HepG2 (cell line): ENCODE measurements around the gene ADRA2B. TPM values are rescaled to one million over a fixed set of nuclear protein-coding genes. Genes with fewer than 3 reads are reported as not detected.

ENCODE experiments used
- CBFB ChIP-seq: sonication (generic); formaldehyde crosslinking; IDR thresholded peaks from 2 replicates; pipeline ENCODE4 v1.4.0; 2020; ENCODE audit warnings: missing genetic modification reagents
- CBX5 ChIP-seq: sonication (generic); formaldehyde crosslinking; IDR thresholded peaks from 2 replicates; pipeline ENCODE4 v1.4.0; 2020; ENCODE audit warnings: missing genetic modification reagents, borderline replicate concordance
- FOXK1 ChIP-seq: sonication (generic); formaldehyde crosslinking; IDR thresholded peaks from 2 replicates; pipeline ENCODE4 v1.4.0; 2020; ENCODE audit warnings: low read depth, missing genetic modification reagents, borderline replicate concordance
- GFI1 ChIP-seq: sonication (generic); formaldehyde crosslinking; IDR thresholded peaks from 2 replicates; pipeline ENCODE4 v1.5.0; 2020; ENCODE audit warnings: missing genetic modification reagents, mild to moderate bottlenecking, borderline replicate concordance
- SP5 ChIP-seq: IDR thresholded peaks from 2 replicates; pipeline ENCODE4 v1.6.1; 2016; ENCODE audit warnings: low read depth, borderline replicate concordance
- TARDBP ChIP-seq: sonication (generic); formaldehyde crosslinking; IDR thresholded peaks from 2 replicates; pipeline ENCODE4 v1.8.0; 2022; ENCODE audit warnings: mild to moderate bottlenecking, missing genetic modification reagents
- ZFX ChIP-seq: sonication (generic); formaldehyde crosslinking; IDR thresholded peaks from 2 replicates; pipeline ENCODE4 v1.4.0; 2020; ENCODE audit warnings: mild to moderate bottlenecking, low read depth, missing genetic modification reagents, moderate library complexity
- ZNF501 ChIP-seq: sonication (generic); formaldehyde crosslinking; IDR thresholded peaks from 2 replicates; pipeline ENCODE4 v1.5.1; 2020; ENCODE audit warnings: mild to moderate bottlenecking, moderate library complexity, missing genetic modification reagents
- ZNF564 ChIP-seq: sonication (generic); formaldehyde crosslinking; IDR thresholded peaks from 2 replicates; pipeline ENCODE4 v1.8.1; 2023; ENCODE audit warnings: mild to moderate bottlenecking, missing genetic modification reagents
- polyA plus RNA-seq, 8 experiments: library from polyadenylated mRNA; depleted of rRNA in 3 of 8; stranded (reverse) in 7 of 8; unstranded in 1 of 8; fragments of >200 nt; fragmentation: Illumina TruSeq in 4 of 8; extraction: Trizol in 4 of 8; gene quantifications; 2 replicates each; pipeline versions ENCODE4 v1.2.1 to v1.2.3, GENCODE V29; 2011 to 2016; ENCODE audit warnings: low read depth in 4 of 8, missing spikeins in 1 of 8, mixed read lengths in 1 of 8; ENCODE audit not compliant: insufficient read depth in 1 of 8
- total RNA-seq, 5 experiments: library from RNA; depleted of rRNA; stranded (reverse); fragments of >200 nt; fragmentation: Illumina TruSeq; extraction: Trizol; gene quantifications; 2 replicates each; pipeline ENCODE4 v1.2.3, GENCODE V29; 2016; ENCODE audit warnings: low read depth in 1 of 5
- TF ChIP-seq, protein P1 (sequence below): sonication (generic); formaldehyde crosslinking; IDR thresholded peaks from 2 replicates; pipeline ENCODE4 v1.4.0; 2020; ENCODE audit warnings: missing genetic modification reagents
- TF ChIP-seq, protein P2 (sequence below): sonication (generic); formaldehyde crosslinking; conservative IDR thresholded peaks from 2 replicates; pipeline ENCODE4 v1.4.0; 2020; ENCODE audit warnings: mild to moderate bottlenecking, missing genetic modification reagents, moderate library complexity
- TF ChIP-seq, protein P3 (sequence below): IDR thresholded peaks from 2 replicates; pipeline ENCODE4 v1.6.1; 2016; ENCODE audit warnings: mild to moderate bottlenecking
- TF ChIP-seq, protein P4 (sequence below): sonication (generic); formaldehyde crosslinking; IDR thresholded peaks from 2 replicates; pipeline ENCODE4 v1.5.1; 2020; ENCODE audit warnings: mild to moderate bottlenecking, missing genetic modification reagents, moderate library complexity
- TF ChIP-seq, protein P5 (sequence below): sonication (generic); formaldehyde crosslinking; IDR thresholded peaks from 2 replicates; pipeline ENCODE4 v1.8.1; 2023; ENCODE audit warnings: mild to moderate bottlenecking, moderate library complexity, missing genetic modification reagents
- TF ChIP-seq, protein P6 (sequence below): IDR thresholded peaks from 2 replicates; pipeline ENCODE4 v1.6.1; 2012; ENCODE audit warnings: inconsistent platforms
- TF ChIP-seq, protein P7 (sequence below): sonication (generic); formaldehyde crosslinking; IDR thresholded peaks from 2 replicates; pipeline ENCODE4 v1.8.0; 2022; ENCODE audit warnings: mild to moderate bottlenecking, missing genetic modification reagents

ADRA2B gene
- total and polyA plus RNA-seq, 2 of the 13 experiments (the other 11 are each of a cell fraction or from before 2014, with no cell fraction given): not detected

DNA sequence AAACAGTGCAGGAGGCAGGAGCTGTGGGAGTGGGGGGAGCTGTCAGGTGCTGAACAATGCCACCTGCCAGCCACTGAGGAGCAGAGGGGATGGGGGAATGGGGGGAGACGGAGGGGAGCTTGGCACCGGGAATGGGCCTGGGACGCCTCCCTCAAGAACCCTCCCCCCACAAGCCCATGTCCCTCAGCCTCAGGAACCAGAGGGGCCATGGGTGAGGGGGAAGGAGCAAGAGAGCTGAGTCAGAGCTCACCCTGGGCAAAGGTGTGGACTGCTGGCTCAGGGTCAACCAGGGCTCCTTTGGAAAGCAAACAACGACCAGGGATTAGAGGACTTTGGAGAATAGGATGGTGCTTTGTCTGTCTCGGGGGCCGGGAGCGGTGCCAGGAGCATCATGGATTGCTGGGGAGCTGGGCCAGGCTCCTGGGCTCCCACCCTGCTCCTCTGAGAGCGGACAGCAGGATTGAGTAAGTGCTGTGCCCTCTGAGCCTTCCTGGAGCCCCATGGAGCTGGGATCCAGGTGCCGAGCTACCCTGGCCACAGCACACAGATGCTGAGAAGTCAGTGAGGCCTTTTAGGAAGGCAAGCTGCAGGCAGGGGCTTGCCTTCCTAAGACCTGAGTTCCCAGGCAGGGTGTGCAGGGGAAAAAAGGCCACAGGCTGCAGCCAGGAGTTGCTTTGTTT, 48.3 kb downstream of the ADRA2B start (continued):
- TF ChIP-seq, protein P1, sequence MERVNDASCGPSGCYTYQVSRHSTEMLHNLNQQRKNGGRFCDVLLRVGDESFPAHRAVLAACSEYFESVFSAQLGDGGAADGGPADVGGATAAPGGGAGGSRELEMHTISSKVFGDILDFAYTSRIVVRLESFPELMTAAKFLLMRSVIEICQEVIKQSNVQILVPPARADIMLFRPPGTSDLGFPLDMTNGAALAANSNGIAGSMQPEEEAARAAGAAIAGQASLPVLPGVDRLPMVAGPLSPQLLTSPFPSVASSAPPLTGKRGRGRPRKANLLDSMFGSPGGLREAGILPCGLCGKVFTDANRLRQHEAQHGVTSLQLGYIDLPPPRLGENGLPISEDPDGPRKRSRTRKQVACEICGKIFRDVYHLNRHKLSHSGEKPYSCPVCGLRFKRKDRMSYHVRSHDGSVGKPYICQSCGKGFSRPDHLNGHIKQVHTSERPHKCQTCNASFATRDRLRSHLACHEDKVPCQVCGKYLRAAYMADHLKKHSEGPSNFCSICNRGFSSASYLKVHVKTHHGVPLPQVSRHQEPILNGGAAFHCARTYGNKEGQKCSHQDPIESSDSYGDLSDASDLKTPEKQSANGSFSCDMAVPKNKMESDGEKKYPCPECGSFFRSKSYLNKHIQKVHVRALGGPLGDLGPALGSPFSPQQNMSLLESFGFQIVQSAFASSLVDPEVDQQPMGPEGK (CRISPR knock-in tag): peak; percentile 96
- TF ChIP-seq, protein P2, sequence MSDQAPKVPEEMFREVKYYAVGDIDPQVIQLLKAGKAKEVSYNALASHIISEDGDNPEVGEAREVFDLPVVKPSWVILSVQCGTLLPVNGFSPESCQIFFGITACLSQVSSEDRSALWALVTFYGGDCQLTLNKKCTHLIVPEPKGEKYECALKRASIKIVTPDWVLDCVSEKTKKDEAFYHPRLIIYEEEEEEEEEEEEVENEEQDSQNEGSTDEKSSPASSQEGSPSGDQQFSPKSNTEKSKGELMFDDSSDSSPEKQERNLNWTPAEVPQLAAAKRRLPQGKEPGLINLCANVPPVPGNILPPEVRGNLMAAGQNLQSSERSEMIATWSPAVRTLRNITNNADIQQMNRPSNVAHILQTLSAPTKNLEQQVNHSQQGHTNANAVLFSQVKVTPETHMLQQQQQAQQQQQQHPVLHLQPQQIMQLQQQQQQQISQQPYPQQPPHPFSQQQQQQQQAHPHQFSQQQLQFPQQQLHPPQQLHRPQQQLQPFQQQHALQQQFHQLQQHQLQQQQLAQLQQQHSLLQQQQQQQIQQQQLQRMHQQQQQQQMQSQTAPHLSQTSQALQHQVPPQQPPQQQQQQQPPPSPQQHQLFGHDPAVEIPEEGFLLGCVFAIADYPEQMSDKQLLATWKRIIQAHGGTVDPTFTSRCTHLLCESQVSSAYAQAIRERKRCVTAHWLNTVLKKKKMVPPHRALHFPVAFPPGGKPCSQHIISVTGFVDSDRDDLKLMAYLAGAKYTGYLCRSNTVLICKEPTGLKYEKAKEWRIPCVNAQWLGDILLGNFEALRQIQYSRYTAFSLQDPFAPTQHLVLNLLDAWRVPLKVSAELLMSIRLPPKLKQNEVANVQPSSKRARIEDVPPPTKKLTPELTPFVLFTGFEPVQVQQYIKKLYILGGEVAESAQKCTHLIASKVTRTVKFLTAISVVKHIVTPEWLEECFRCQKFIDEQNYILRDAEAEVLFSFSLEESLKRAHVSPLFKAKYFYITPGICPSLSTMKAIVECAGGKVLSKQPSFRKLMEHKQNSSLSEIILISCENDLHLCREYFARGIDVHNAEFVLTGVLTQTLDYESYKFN (CRISPR knock-in tag): peak; percentile 88
- TF ChIP-seq GFI1 (CRISPR knock-in tag): peak; percentile 79; the same call in 1 of the 2 replicates
- 0 out of 2 replicates have a peak, but pooled peaks have one; percentile 63 for TF ChIP-seq FOXK1 (CRISPR knock-in tag)
- peak; percentile 38; the same call in 1 of the 2 replicates for TF ChIP-seq TARDBP (CRISPR knock-in tag)
- TF ChIP-seq, protein P3, sequence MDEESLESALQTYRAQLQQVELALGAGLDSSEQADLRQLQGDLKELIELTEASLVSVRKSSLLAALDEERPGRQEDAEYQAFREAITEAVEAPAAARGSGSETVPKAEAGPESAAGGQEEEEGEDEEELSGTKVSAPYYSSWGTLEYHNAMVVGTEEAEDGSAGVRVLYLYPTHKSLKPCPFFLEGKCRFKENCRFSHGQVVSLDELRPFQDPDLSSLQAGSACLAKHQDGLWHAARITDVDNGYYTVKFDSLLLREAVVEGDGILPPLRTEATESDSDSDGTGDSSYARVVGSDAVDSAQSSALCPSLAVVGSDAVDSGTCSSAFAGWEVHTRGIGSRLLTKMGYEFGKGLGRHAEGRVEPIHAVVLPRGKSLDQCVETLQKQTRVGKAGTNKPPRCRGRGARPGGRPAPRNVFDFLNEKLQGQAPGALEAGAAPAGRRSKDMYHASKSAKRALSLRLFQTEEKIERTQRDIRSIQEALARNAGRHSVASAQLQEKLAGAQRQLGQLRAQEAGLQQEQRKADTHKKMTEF (CRISPR knock-in tag): peak; percentile 81; the same call in 1 of the 2 replicates
- TF ChIP-seq, protein P4, sequence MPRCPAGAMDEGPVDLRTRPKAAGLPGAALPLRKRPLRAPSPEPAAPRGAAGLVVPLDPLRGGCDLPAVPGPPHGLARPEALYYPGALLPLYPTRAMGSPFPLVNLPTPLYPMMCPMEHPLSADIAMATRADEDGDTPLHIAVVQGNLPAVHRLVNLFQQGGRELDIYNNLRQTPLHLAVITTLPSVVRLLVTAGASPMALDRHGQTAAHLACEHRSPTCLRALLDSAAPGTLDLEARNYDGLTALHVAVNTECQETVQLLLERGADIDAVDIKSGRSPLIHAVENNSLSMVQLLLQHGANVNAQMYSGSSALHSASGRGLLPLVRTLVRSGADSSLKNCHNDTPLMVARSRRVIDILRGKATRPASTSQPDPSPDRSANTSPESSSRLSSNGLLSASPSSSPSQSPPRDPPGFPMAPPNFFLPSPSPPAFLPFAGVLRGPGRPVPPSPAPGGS (CRISPR knock-in tag): 0 out of 2 replicates have a peak, but pooled peaks have one; percentile 48
- 0 out of 2 replicates have a peak, but pooled peaks have one; percentile 42 for TF ChIP-seq CBFB
- TF ChIP-seq, protein P5, sequence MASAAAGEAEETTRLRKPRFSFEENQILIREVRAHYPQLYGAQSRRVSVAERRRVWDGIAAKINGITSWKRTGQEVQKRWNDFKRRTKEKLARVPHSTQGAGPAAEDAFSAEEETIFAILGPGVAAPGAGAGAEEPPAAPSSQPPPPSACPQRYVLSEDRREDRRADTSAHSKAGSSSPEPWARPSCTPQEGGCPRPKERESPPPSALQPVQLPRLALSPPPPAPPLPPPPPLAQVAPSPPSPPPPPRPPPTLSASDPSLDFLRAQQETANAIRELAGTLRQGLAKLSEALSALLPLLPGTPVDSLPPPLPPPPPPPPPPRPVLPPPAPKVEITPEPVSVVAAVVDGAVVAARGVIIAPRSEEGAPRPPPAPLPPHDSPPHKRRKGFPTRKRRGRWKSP (CRISPR knock-in tag): peak; percentile 60; the same call in 1 of the 2 replicates
- peak; percentile 85; the same call in 1 of the 2 replicates for TF ChIP-seq CBX5
- TF ChIP-seq, protein P6, sequence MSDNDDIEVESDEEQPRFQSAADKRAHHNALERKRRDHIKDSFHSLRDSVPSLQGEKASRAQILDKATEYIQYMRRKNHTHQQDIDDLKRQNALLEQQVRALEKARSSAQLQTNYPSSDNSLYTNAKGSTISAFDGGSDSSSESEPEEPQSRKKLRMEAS: peak; percentile 48; the same call in 1 of the 2 replicates
- TF ChIP-seq ZFX (CRISPR knock-in tag): peak; percentile 53; the same call in 1 of the 2 replicates
- TF ChIP-seq, protein P7, sequence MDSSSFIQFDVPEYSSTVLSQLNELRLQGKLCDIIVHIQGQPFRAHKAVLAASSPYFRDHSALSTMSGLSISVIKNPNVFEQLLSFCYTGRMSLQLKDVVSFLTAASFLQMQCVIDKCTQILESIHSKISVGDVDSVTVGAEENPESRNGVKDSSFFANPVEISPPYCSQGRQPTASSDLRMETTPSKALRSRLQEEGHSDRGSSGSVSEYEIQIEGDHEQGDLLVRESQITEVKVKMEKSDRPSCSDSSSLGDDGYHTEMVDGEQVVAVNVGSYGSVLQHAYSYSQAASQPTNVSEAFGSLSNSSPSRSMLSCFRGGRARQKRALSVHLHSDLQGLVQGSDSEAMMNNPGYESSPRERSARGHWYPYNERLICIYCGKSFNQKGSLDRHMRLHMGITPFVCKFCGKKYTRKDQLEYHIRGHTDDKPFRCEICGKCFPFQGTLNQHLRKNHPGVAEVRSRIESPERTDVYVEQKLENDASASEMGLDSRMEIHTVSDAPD (CRISPR knock-in tag): peak; percentile 81; the same call in 1 of the 2 replicates
- TF ChIP-seq ZNF501 (CRISPR knock-in tag): peak; percentile 53; the same call in 1 of the 2 replicates
- TF ChIP-seq ZNF564 (CRISPR knock-in tag): 0 out of 2 replicates have a peak, but pooled peaks have one; percentile 20
- peak; percentile 42; the same call in 1 of the 2 replicates for TF ChIP-seq SP5
